GM18519 (cell line): Measurements from ENCODE around the gene SPINK14.

Source experiments
- ATAC-seq: cut with Tn5 transposase; IDR thresholded peaks from one replicate; pipeline ENCODE4 v1.9.1; 2021; ENCODE audit warnings: mild to moderate bottlenecking, moderate library complexity; ENCODE audit not compliant: unreplicated experiment, low FRiP score

Gene SPINK14

DNA sequence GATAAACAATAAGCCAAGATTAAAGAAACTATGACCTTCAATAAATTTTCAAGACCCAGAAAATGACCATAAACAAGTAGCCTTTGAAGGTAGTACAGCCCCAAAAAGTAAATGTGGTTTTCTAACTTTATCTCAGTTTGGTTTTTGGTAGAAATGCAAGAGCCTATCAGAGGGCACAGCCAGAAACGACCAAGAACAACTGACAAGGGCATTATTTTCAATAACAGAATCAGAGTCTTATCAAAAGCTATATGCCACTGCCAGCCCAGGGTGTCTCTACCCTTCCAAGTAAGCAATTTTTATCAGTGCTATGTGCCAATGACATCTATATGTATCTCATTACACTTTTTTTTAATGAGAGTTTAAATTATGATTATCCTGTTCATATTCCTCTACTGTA lies 22.7 kb downstream of the SPINK14 start:
- ATAC-seq, result no peak

DNA sequence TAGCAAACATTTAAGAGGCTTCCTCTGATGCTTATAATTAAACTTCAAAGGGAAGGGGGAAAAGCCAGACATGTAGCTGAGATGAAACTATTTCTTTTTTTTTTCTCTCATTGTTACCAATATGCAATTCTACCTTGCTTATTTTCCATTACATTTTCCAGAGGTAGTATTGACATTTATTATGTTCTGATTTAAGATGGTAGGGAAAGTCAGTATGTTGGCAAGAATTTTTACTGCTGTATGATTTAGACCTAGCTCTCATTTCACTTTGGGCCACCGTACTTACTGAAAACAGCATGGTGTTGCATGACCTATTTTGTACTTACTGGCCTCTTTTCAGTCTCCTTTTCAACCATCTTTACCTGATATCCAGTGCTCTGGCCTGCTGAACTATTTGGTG lies 24.9 kb downstream of the SPINK14 start:
- ATAC-seq, result no peak

DNA sequence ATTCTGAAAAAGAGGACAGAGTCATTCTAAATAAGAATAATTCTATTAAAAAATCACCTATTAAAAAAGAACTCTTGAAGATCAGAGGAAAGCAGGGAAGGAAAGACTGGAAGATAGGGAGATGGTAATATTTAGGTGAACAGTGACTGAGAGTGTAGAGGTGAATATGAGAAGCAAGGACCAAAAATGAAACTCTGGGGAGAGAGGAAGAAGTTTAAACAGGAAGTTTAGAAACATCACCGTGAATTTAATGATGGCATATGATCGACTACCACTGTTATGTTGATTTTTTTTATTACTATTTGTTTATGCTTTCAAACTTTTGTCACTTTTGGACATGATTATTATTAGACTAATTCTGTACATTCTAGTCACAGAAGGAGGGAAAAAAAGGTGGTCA lies 32.8 kb downstream of the SPINK14 start:
- no peak for ATAC-seq

DNA sequence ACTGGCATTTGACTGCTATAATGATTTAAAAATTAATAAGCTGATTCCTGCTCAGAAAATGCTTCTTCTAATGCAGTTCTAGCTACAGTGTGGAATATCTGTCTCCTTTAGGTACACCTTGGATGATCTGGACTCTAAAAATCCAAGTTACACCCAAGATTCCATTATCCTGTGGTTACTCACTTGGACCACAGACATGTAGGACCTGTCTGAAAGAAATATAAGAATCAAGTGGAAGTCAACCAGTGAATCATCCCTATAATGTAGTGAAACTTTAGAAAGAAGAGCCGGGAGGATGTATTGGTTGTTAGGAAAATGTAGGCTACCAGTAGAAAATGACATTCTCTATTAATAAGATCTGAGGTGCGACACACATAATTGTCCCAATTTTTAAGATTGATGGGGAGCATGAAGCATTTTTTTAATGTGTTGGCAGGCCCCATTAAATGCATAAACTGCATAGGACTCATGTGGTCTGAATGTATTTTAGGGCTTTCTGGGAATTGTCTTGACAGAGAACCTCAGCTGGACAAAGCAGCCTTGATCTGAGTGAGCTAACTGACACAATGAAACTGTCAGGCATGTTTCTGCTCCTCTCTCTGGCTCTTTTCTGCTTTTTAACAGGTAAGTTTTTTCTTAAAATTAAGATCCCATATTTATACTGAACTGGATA lies 34.3 kb downstream of the SPINK14 start, which contains the start of gene SPINK6:
Gene SPINK6, plus strand, starts transcription at position 512 of the 673 bp plus-strand sequence. Its CDS starts 55 bp downstream, at position 567.
- ATAC-seq, result no peak

DNA sequence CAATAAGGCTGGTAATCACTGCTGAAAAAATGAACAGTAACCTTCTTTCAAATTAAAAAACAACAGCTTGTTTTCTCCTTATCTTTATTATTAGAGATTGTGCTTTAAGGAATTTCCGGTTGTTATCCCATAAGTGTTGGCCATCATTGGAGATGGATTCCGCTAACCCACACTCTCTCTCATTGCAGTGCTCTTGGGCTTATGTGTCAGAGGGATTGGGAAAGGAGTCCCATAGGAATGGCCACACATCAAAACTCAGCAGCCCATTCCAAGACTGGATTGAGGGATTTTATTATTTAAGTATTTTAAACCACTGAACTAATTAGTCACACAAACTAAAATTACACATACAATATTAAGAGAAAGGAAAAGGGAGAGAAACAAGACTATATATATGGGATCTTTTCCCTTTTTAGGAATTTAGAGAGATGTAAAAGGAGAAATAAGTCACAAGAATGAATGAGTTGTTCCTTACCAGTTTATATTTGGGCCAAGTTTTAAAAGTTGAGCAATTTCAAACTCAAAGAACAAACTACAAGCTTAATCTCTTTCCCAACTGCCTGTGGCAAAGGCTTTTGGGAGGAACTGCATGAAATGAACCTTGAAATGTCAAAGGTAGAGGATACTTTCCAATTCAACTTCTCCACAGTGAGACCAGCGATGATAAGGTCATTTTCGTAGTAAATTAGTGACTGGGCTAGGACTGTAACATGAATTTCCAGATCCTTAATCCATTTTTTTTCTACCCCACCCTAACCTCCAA lies 36.9 kb downstream of the SPINK14 start:
- ATAC-seq, result no peak

DNA sequence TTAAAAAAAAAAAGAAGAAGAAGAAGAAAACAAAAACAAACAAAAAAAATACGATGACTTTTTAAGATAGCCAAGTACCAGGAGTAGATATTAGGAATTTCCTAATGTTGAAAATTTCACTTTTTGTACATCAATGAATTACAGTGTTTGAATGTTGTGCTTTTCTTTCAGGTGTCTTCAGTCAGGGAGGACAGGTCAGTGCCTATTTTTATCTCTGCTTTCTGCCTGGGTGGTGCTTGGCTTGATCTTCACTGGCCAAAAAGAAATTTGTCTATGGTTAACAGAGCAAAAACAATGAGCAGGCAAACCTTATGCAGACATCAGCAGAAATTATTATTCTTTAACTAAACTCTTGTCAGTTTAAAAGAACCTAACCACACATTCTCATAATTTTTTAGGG lies 37.5 kb downstream of the SPINK14 start:
- no peak for ATAC-seq

DNA sequence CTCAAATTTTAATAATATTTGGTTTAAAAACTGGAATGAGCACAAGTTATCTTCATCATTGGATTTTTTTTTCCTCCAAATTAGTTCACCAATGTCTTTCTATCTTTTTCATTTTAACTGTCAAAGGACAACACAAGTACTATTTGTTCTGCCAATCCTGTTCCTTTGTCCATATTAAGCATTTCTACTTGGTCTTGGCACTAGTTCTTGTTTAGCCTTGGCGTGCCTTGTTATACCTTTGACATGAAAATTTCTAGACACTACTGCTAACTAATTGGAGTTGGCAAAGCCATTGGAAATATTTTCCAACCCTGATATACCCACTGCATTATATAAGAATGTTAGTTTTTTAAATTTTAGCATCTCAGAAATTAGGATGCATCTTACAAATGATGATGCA lies 38.3 kb downstream of the SPINK14 start:
- ATAC-seq, result no peak

DNA sequence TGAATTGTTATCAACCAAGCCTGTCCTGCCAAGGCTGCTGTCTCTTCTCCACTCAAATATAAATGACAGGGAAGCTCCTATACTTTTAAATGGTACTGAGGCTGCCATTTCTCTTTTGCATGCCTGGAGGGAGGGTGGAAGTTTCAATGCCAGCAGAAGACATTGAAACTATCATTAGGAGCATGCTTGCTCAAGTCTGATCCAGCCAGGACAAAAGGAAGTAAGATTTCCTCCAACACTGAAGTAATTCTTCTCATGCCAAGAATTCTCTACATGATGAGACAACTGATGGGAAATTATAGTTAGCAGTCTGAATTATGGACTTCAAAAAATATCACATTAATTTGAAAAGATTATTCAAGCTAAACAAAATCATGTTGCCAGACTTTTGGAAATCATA lies 39.9 kb downstream of the SPINK14 start:
- no peak for ATAC-seq

DNA sequence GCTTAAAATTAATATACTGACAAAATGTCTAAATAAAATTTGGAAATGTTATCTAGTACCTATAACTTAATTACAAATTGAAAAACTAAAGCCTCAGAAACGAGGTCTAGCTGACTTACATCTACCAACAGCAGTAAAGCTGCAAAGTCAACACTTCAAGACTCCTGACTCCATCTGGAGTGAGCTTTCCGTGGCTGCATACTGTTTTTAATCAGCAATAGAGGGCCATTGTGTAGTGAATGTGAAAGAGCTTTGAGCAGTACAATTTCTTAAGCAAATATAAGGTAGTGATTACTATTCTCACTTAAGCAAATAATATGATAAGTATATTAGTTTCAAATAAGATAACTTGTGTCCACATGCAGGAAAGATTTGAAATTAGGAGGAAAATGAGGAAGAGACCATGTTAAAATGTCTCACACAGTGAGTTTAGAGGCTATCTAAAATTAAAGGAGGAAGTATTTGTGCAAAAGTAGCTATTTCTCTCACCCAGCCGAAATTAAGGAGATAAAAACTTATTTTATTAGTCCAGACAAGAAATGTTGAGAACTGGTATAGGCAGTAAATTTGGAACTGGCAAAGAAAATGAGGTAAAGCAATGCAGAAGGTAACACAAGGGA lies 40.9 kb downstream of the SPINK14 start:
- ATAC-seq, result no peak

DNA sequence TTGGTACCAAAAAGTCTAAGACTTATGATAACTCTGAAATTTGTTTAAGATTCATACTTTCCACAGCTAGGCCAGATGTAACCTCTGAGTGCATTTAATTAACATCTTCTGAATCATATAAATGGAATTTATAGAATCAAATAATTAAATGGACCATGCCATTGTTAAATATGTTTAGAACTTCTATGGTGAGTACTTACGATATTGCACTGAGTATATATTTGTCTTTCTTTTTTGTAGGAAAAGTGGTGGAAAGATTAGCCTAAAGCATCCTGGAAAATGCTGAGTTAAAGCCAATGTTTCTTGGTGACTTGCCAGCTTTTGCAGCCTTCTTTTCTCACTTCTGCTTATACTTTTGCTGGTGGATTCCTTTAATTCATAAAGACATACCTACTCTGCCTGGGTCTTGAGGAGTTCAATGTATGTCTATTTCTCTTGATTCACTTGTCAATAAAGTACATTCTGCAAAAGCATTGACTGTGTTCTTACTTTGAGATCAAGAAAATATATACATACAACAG lies 46.4 kb downstream of the SPINK14 start:
- ATAC-seq, result no peak

DNA sequence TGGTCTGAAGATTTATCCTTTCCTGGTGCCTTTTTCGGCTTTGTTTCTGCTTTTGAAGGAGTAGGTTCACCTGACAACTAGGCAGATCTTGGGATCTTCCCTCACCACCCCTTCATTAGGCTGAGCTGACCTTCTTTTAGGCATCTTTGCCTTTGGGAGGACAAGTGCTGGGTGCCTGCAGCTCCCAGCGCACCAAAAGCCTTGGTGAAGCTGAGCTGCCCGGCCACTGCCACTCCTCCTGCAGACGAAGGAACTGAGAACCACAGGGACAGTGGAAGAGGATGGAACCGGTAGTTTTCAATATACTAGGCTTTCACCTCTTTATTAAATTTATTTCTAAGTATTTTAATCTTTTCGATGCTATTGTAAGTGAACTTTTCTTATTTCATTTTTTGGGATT lies 53.2 kb downstream of the SPINK14 start:
- ATAC-seq, result no peak

DNA sequence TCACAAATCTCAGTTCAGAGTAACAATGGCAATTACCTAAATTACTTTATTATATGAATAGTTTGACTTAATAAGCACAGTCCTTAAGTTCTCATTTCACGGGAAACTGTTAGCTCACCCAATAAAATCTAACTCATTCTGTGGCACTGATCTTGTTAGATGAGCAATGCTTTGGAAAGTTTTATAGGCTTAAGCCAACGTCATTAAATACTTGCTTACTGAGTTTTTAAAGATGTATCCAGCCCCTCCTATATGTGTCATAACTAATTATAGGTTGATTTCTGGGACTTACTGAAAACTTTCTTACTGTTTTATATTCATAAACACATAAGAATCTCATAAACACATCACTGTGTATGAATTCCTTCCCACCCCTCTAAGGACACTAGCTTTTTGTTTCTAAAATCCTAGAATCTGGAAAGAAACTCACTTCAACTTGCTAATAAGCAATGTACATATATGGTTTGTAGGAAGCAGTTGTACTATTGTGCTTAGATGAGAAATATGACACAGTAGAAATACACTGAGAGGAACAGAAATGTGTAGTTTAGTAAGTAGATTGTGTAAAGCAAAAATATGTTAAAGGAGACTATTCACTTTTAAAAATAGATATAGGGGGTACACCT lies 55.9 kb downstream of the SPINK14 start:
- ATAC-seq, result no peak
